GM12878 (cell line): ENCODE data around the gene OCA2. TPM values are rescaled to one million over a fixed set of nuclear protein-coding genes. Genes with fewer than 3 reads are reported as not detected.
A peak's percentile ranks its signal among the peaks of the same experiment; 100 is the strongest.

Experiments
- ATAC-seq: fragments of 200-7000 bp; cut with Tn5 transposase; 3 replicates; pipeline ENCODE4 v1.9.1; 2020; ENCODE audit warnings: mild to moderate bottlenecking, moderate library complexity
- BruUV-seq: library from RNA; stranded (reverse); fragments of 400-500 nt; replicated peaks from 2 replicates; lab custom pipeline; 2021; lab: Mats Ljungman, UMichigan
- CTCF ChIA-PET: fragments of 300-600 bp; sonication (Branson Sonifier 250); formaldehyde crosslinking; extraction: SDS; loops from one replicate; lab custom pipeline; 2021; ENCODE audit warnings: inconsistent platforms; lab: Yijun Ruan, JAX
- POLR2A ChIA-PET: fragments of 350-600 bp; formaldehyde crosslinking; extraction: SDS; loops from one replicate; lab custom pipeline; 2021; ENCODE audit warnings: inconsistent platforms; lab: Charles Lee
- RAD21 ChIA-PET: fragments of 300-600 bp; sonication (Branson Sonifier 250); formaldehyde crosslinking; loops from one replicate; lab custom pipeline; 2023; ENCODE audit warnings: antibody characterized with exemption; ENCODE audit not compliant: unreplicated experiment; lab: Charles Lee
- SMC1A ChIA-PET: fragments of 300-600 bp; sonication (Branson Sonifier 250); formaldehyde crosslinking; loops from one replicate; lab custom pipeline; 2023; ENCODE audit not compliant: unreplicated experiment, uncharacterized antibody; lab: Charles Lee
- DNase-seq: peaks from one replicate; pipeline ENCODE4 v3.0.0-alpha.2; 2011; ENCODE audit warnings: low read depth, low spot score
- FAIRE-seq: peaks from 3 replicates; lab custom pipeline; 2011; peaks lifted over from hg19 to GRCh38; lab: Jason Lieb, UNC
- H2AFZ ChIP-seq: 2 replicates; pipeline ENCODE4 v1.6.0; 2011; ENCODE audit warnings: low read depth, low read length, control low read depth; ENCODE audit not compliant: control insufficient read depth
- H3K27ac ChIP-seq: 2 replicates; pipeline ENCODE4 v1.5.1; 2011; ENCODE audit warnings: control low read depth; ENCODE audit not compliant: control insufficient read depth, insufficient read depth
- H3K27me3 ChIP-seq, 2 experiments: replicated peaks in 1 of 2; 2 replicates each; pipeline versions ENCODE4 v1.6.0 to v1.6.1; 2011; ENCODE audit warnings: low read length in 1 of 2; ENCODE audit not compliant: control insufficient read depth in 2 of 2, insufficient read depth in 2 of 2
- H3K36me3 ChIP-seq, 2 experiments: 2 replicates each; pipeline ENCODE4 v1.5.1; 2011; ENCODE audit warnings: low read length in 1 of 2; ENCODE audit not compliant: control insufficient read depth in 2 of 2, insufficient read depth in 2 of 2
- H3K4me1 ChIP-seq: 2 replicates; pipeline ENCODE4 v1.6.1; 2011; ENCODE audit warnings: mild to moderate bottlenecking, low read length, moderate library complexity, mixed read lengths; ENCODE audit not compliant: control insufficient read depth, insufficient read depth
- H3K4me2 ChIP-seq: 2 replicates; pipeline ENCODE4 v1.6.0; 2011; ENCODE audit warnings: control low read depth; ENCODE audit not compliant: control insufficient read depth, insufficient read depth
- H3K4me3 ChIP-seq: fragments of 200-600 bp; sonication (generic); 2 replicates; pipeline ENCODE4 v1.5.1; 2016
- H3K79me2 ChIP-seq: 2 replicates; pipeline ENCODE4 v1.6.0; 2011; ENCODE audit warnings: low read length; ENCODE audit not compliant: control insufficient read depth, insufficient read depth
- H3K9ac ChIP-seq: 2 replicates; pipeline ENCODE4 v1.8.0; 2011; ENCODE audit warnings: low read length, control low read depth, mixed read lengths; ENCODE audit not compliant: control insufficient read depth, insufficient read depth
- H3K9me3 ChIP-seq: replicated peaks from 3 replicates; pipeline ENCODE4 v1.5.1; 2011; ENCODE audit warnings: mild to moderate bottlenecking, low read length; ENCODE audit not compliant: control insufficient read depth, insufficient read depth
- H4K20me1 ChIP-seq: 2 replicates; pipeline ENCODE4 v1.6.0; 2011; ENCODE audit not compliant: control insufficient read depth, insufficient read depth
- BHLHE40 ChIP-seq, 2 experiments: fragments of 450-650 bp in 1 of 2; IDR thresholded peaks; 2 replicates each; pipeline ENCODE4 v1.6.1; 2011 to 2017; ENCODE audit warnings: low read depth in 2 of 2, borderline replicate concordance in 1 of 2, improper control_type of control experiment in 1 of 2, low read length in 1 of 2, mild to moderate bottlenecking in 1 of 2
- CBX5 ChIP-seq: sonication (generic); IDR thresholded peaks from 2 replicates; pipeline ENCODE4 v1.6.1; 2016; ENCODE audit warnings: low read depth, moderate library complexity, mild to moderate bottlenecking, inconsistent platforms
- FOS ChIP-seq: IDR thresholded peaks from 3 replicates; pipeline ENCODE4 v1.6.1; 2011; ENCODE audit warnings: borderline replicate concordance; ENCODE audit not compliant: insufficient read length; ENCODE audit errors: extremely low read depth
- POLR2AphosphoS5 ChIP-seq: IDR thresholded peaks from 2 replicates; pipeline ENCODE4 v1.6.1; 2011; ENCODE audit warnings: mild to moderate bottlenecking, low read length, inconsistent platforms
- RCOR1 ChIP-seq: conservative IDR thresholded peaks from 2 replicates; pipeline ENCODE4 v1.6.1; 2012; ENCODE audit warnings: low read depth, low read length, improper control_type of control experiment
- SRF ChIP-seq, 2 experiments: IDR thresholded peaks; 2 replicates each; pipeline ENCODE4 v1.6.1; 2011; ENCODE audit warnings: low read depth in 2 of 2, low read length in 2 of 2, mild to moderate bottlenecking in 1 of 2, moderate library complexity in 1 of 2
- ZNF207 ChIP-seq: fragments of 450-650 bp; IDR thresholded peaks from 2 replicates; pipeline ENCODE4 v1.6.1; 2014; ENCODE audit warnings: antibody characterized with exemption, mild to moderate bottlenecking, borderline replicate concordance
- WGBS: methylation state at CpG from one replicate; pipeline ENCODE4 v1.1.6; 2016; ENCODE audit warnings: low lambda C conversion rate; ENCODE audit not compliant: insufficient replicate concordance, insufficient coverage; ENCODE audit errors: missing lambda C conversion rate; 5-methylcytosine and 5-hydroxymethylcytosine counted together
- in situ Hi-C: fragments of 300-500 bp; cut with MboI; formaldehyde crosslinking; loops from 9 replicates; pipeline ENCODE4 v1.14.3; 2018; ENCODE audit warnings: mixed read lengths
- intact Hi-C: fragments of 100-400 bp; cut with micrococcal nuclease; formaldehyde crosslinking; loops from one replicate; pipeline ENCODE4 v1.14.2; 2022; ENCODE audit not compliant: unreplicated experiment
- polyA plus RNA-seq, 11 experiments: library from polyadenylated mRNA; depleted of rRNA in 4 of 11; unstranded in 6 of 11; stranded (reverse) in 5 of 11; fragments of >200 nt; fragmentation: Nextera tagmentation in 4 of 11; fragmentation: Illumina TruSeq in 1 of 11; extraction: Ambion mirVana in 4 of 11; extraction: Trizol in 1 of 11; gene quantifications; 1 replicate in 1 of 11; 2 replicates in 10 of 11; pipeline versions ENCODE4 v1.2.1 to v1.2.3, GENCODE V29; 2011 to 2016; ENCODE audit warnings: inconsistent platforms in 2 of 11, missing spikeins in 2 of 11, low read depth in 1 of 11
- total RNA-seq, 4 experiments: library from RNA; depleted of rRNA in 3 of 4; stranded (reverse); fragments of >200 nt in 3 of 4; fragmentation: Illumina TruSeq in 1 of 4; extraction: Trizol in 1 of 4; gene quantifications; 2 replicates each; pipeline versions ENCODE4 v1.2.1 to v1.2.3, GENCODE V29; 2013 to 2021
- TF ChIP-seq, protein P1 (sequence below): fragments of 450-650 bp; IDR thresholded peaks from 2 replicates; pipeline ENCODE4 v1.6.1; 2017; ENCODE audit warnings: mild to moderate bottlenecking, moderate library complexity

The OCA2 gene
- total and polyA plus RNA-seq, 10 of the 15 experiments (the other 5 are each of a cell fraction or from before 2014, with no cell fraction given): 0.04 to 1.8 TPM; not detected in 8

DNA sequence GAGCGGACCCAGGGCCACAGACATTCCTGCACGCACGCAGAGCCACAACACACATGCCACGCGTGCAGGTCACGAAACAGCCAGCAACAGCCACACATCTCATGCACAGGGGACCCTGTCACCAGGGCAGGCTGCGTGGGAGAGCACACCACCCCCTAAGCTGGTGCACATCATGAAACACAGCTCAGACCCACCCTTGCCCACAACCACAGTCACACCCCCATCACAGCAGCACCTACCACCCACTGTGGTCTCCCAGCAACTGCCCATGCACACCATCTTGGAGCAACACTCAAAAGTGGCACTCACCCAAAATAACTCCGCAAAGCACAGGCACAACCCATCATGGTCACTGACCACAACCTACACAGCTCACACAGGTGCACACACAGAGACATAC, 75.7 kb downstream of the OCA2 start:
- BruUV-seq: no TSS peak
- intact Hi-C loops (no loop called here), in situ Hi-C loops (no loop called here)
- DNase-seq (no peak), FAIRE-seq (no peak), ATAC-seq (no peak)
- no peak overlapping the region for H3K4me2 ChIP-seq
- no peaks in the 10 kb centered on the region for H3K79me2 ChIP-seq
- CTCF ChIA-PET: no interaction called here
- no peak overlapping the region for H2AFZ ChIP-seq
- H3K36me3 ChIP-seq: no peaks in the 10 kb centered on the region
- TF ChIP-seq SRF (IDR thresholded peaks at IDR 0.05; ENCODE audit: low read depth in 2 of 2, low read length in 2 of 2) (no peak), POLR2AphosphoS5 (no peak), BHLHE40 (IDR thresholded peaks at IDR 0.05; ENCODE audit: borderline replicate concordance in 1 of 2, low read depth in 2 of 2, low read length in 1 of 2) (0 out of 4 replicates have a peak, but pooled peaks of 1 of the 2 experiments have one; percentile 9)
- H3K4me1 ChIP-seq: no peaks in the 10 kb centered on the region
- POLR2A ChIA-PET: no interaction called here
- H3K9ac ChIP-seq: no peak overlapping the region
- no peak overlapping the region for H3K27ac ChIP-seq
- no peaks in the 10 kb centered on the region; the same call in 2 of the 3 replicates for H3K9me3 ChIP-seq
- SMC1A ChIA-PET: no interaction called here
- RAD21 ChIA-PET: interaction anchor here (1.2 kb wide), 1 partner anchor 124 kb away, joined by 3 read pairs; no protein-coding TSS in a partner anchor
- 66% methylated on average over 8 of the region's 8 CpGs for WGBS
- no peak overlapping the region for H3K4me3 ChIP-seq
- no peaks in the 10 kb centered on the region for H4K20me1 ChIP-seq
- H3K27me3 ChIP-seq: no peaks in the 10 kb centered on the region

DNA sequence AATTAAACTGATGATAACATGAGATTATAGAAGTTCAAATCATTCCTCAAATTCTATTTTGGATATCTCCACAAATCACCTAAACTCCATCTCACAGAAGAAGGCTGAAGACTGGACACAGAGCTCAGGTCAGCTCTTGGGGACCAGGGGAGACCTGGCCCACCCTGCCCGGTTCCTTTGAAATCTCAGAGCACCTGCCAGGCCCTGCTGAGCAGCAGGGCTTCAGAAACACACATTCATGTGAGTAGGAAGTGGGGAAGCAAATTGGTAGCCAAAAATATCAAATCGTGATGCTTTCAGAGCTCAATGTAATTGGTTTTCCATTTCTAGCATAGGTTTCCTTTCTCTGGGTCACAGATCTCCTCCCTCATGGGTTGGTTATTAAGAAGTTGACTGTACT, 76.2 kb downstream of the OCA2 start:
- no peak for DNase-seq
- no peaks in the 10 kb centered on the region for H3K36me3 ChIP-seq

More for the DNA sequence above, 76.2 kb downstream of the OCA2 start:
- no peaks in the 10 kb centered on the region for H4K20me1 ChIP-seq
- FAIRE-seq (no peak), ATAC-seq (no peak)
- SMC1A ChIA-PET: no interaction called here
- TF ChIP-seq CBX5 (no peak), RCOR1 (no peak), POLR2AphosphoS5 (no peak), FOS (no peak), ZNF207 (no peak)
- TF ChIP-seq, protein P1, sequence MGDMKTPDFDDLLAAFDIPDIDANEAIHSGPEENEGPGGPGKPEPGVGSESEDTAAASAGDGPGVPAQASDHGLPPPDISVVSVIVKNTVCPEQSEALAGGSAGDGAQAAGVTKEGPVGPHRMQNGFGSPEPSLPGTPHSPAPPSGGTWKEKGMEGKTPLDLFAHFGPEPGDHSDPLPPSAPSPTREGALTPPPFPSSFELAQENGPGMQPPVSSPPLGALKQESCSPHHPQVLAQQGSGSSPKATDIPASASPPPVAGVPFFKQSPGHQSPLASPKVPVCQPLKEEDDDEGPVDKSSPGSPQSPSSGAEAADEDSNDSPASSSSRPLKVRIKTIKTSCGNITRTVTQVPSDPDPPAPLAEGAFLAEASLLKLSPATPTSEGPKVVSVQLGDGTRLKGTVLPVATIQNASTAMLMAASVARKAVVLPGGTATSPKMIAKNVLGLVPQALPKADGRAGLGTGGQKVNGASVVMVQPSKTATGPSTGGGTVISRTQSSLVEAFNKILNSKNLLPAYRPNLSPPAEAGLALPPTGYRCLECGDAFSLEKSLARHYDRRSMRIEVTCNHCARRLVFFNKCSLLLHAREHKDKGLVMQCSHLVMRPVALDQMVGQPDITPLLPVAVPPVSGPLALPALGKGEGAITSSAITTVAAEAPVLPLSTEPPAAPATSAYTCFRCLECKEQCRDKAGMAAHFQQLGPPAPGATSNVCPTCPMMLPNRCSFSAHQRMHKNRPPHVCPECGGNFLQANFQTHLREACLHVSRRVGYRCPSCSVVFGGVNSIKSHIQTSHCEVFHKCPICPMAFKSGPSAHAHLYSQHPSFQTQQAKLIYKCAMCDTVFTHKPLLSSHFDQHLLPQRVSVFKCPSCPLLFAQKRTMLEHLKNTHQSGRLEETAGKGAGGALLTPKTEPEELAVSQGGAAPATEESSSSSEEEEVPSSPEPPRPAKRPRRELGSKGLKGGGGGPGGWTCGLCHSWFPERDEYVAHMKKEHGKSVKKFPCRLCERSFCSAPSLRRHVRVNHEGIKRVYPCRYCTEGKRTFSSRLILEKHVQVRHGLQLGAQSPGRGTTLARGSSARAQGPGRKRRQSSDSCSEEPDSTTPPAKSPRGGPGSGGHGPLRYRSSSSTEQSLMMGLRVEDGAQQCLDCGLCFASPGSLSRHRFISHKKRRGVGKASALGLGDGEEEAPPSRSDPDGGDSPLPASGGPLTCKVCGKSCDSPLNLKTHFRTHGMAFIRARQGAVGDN: no peak
- intact Hi-C loops (no loop called here), in situ Hi-C loops (no loop called here)
- H2AFZ ChIP-seq: no peak overlapping the region
- H3K79me2 ChIP-seq: no peaks in the 10 kb centered on the region
- no peaks in the 10 kb centered on the region for H3K27me3 ChIP-seq
- H3K27ac ChIP-seq: no peak overlapping the region
- H3K4me2 ChIP-seq: no peak overlapping the region
- RAD21 ChIA-PET: interaction anchor here (1.2 kb wide), 1 partner anchor 123 kb away, joined by 3 read pairs; no protein-coding TSS in a partner anchor
- no peaks in the 10 kb centered on the region for H3K4me1 ChIP-seq
- H3K9ac ChIP-seq: no peak overlapping the region
- WGBS: 4% methylated on average over 2 of the region's 2 CpGs
- POLR2A ChIA-PET: no interaction called here
- no peaks in the 10 kb centered on the region; the same call in 2 of the 3 replicates for H3K9me3 ChIP-seq
- no peak overlapping the region for H3K4me3 ChIP-seq
- CTCF ChIA-PET: no interaction called here
- BruUV-seq: no TSS peak
